HG03064 (cell line): ENCODE measurements around the gene CYP2F1.

Experiments
- ATAC-seq: cut with Tn5 transposase; IDR thresholded peaks from one replicate; pipeline ENCODE4 v1.9.1; 2021; ENCODE audit warnings: low read depth; ENCODE audit not compliant: unreplicated experiment

CYP2F1 gene

GRCh38 chr19:41174297-41174928, 60.2 kb downstream of the CYP2F1 start:
- no peak for ATAC-seq

DNA sequence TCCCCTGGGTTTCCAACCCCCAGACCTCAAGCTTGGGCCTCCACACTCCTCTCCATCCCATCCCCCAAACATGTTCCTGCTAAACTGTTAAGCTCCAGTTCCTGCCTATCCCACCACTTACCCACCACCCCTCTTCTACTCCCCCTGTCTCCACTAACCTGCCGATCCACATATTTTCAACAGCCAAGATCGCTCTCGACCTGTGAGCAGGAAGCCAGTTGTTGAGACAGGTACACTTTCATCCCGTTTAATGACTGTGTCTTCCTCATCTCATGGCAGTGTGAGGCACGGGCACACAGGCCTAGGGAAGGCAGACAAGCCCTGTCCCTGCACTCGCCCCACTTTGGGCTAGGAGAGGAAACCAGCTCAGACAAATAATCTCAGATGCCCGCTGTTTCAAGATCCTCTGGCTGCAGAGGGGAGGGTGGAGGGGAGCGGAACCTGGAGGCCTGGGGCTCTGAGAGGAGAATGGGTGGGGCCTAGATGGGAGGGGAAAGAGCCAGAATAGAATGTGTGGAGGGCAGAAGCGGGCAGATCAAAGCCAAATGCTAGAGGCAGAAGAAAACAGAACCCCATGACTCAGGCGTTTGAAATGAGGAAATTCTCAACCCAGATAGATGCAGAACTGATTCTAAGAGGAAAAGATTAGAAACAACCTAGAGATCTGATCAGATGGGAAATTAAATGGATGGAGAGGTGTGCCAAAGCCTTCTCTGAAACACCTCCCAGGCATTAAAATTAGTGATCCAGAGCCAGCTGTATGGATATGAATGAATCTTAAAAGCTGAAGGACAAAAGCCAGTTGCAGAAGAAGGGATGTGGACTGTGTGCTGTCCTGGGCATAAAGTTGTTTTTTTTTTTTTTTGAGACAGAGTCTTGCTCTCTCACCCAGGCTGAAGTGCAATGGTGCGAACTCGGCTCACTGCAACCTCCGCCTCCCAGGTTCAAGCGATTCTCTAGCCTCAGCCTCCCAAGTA, 61.9 kb downstream of the CYP2F1 start:
- ATAC-seq = no peak
